Coronary artery (tissue), 2 donors: Measurements from ENCODE around the gene TDRD7.
A peak's percentile ranks its signal among the peaks of the same experiment; 100 is the strongest.

ENCODE experiments used
- DNase-seq: peaks from one replicate; pipeline ENCODE4 v3.0.0-alpha.2; 2017; ENCODE audit warnings: low spot score
- H3K27ac ChIP-seq, 2 donors: fragments of 200-600 bp; sonication (generic); one replicate each; pipeline ENCODE4 v1.5.1; 2016 to 2019
- H3K4me3 ChIP-seq: fragments of 200-600 bp; sonication (generic); 2 replicates; pipeline ENCODE4 v1.5.1; 2016; ENCODE audit warnings: mild to moderate bottlenecking, moderate library complexity
- TF ChIP-seq, protein P1 (sequence below): fragments of 200-600 bp; sonication (generic); IDR thresholded peaks from one replicate; pipeline ENCODE4 v1.5.1; 2019; ENCODE audit warnings: antibody characterized with exemption

Gene TDRD7

DNA sequence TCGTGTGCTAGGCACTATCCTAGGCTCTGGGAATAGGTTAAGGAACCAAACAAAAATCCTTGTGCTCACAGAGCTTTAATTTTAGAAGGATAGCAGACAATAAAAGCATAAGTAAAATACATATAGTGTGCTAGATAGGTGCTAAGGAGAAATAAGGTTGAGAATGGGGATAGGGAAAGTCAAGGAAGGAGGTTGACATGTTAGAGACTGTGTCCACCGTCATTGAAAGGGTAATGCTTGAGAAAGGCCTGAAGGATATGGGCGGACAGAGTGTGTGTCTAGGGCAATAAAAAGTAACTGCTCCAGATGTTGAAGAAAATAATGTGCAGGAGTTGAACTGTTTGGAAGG, 482 bp upstream of the TDRD7 start:
- no peak for DNase-seq
- Histone ChIP-seq H3K27ac (peak overlapping the region; percentile 14 to 83), H3K4me3 (peak overlapping the region; percentile 93)
- TF ChIP-seq, protein P1, sequence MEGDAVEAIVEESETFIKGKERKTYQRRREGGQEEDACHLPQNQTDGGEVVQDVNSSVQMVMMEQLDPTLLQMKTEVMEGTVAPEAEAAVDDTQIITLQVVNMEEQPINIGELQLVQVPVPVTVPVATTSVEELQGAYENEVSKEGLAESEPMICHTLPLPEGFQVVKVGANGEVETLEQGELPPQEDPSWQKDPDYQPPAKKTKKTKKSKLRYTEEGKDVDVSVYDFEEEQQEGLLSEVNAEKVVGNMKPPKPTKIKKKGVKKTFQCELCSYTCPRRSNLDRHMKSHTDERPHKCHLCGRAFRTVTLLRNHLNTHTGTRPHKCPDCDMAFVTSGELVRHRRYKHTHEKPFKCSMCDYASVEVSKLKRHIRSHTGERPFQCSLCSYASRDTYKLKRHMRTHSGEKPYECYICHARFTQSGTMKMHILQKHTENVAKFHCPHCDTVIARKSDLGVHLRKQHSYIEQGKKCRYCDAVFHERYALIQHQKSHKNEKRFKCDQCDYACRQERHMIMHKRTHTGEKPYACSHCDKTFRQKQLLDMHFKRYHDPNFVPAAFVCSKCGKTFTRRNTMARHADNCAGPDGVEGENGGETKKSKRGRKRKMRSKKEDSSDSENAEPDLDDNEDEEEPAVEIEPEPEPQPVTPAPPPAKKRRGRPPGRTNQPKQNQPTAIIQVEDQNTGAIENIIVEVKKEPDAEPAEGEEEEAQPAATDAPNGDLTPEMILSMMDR, result no peak

DNA sequence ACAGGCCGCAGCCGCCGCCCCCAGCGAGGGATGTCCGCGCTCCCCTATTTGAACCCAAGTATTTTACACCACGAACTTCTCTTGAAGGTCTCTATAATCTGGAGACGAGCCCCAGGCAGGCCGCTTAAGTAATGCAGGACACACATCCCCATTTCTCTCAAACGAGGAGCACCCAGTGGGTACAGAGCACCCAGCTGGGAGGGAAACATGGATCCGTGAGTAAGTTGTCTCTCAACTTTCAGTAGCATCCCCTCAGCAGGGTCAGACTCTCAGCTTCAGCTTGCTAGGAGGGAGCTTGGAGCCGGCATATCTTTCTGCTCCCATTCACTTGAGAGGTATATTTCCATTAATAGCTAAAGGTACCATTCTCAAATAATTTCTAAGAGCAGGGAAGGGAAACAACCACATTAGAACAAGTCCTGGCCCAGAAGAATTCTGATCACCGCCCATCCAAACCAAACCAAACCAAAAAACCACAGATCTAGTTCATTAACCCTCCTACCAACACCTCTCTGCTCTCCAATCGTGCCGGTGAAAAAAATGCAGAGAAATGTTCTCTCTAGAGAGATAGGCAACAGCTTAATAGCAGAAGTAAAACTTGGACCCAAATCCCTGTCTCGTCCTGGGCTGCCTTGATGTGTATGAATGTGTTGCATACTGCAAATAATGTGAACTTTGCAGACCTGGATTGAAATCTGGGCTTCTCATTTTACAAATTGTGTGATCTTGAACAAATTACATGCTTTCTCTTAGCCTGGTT, 910 bp downstream of the TDRD7 start:
- peak overlapping the region; percentile 93 for H3K4me3 ChIP-seq
- H3K27ac ChIP-seq, result peak overlapping the region; percentile 83 to 90
- DNase-seq, result no peak
- TF ChIP-seq, protein P1, result no peak

DNA sequence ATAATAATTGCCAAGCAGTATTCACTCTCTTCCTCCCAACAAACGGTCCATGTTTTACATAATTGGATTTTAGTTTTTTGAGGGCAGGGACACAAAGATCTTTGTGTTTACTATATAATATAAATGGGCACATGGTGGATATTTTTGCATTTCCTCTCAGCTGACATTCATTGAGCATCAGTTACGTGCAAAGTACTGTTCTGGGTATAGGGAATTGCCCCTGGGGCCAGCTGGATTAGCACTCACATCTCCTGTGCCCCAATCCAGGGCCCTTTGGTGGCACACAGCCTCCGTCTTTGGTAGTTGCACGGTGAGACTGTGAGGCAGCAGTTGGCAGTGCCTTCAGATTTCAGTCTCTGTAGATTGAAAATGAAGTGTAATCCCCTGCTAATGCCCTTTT, 1.6 kb downstream of the TDRD7 start:
- TF ChIP-seq, protein P1, result no peak
- H3K27ac ChIP-seq, result no peak overlapping the region
- peak overlapping the region; percentile 93 for H3K4me3 ChIP-seq
- no peak for DNase-seq

DNA sequence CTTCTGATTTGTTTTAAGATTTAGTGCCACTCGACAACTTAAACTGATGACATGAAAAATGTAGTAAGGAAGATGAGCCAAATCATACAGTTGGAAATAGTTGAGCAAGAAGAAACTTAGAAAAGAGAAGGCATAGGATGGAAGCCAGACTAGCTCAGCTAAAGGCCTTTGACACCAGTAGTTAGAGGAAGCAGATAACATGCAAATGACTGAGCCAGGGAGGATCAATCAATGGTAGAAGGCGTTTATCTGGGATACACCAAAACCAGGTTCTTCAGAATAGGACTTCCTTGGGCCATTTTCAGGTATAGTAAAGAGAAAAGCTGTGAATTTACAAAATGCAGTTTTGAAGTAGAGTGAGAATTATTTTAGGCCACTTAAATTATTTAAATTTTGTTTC, 3.2 kb downstream of the TDRD7 start:
- no peak overlapping the region for H3K27ac ChIP-seq
- TF ChIP-seq, protein P1, result no peak
- no peak for DNase-seq
- no peak overlapping the region for H3K4me3 ChIP-seq

DNA sequence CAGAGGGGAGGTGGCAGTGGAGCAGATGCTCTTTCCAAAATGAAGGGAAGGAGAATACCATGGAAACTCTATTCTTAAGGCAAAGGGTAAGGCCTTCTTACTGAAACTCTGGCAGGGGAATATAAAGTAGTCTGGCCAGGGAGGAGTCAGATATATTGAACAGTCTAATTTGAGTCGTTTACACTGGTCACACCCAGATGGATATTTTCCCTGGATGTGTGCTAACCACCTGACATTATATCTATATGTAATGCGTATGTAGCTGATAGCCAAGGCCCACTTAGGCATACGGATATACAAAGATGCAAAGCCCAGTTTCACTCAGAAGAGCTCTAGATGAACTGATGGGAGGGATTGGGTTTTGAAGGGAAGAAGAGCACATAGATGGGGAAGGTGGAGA, 7.0 kb downstream of the TDRD7 start:
- no peak for DNase-seq
- H3K27ac ChIP-seq, result no peak overlapping the region
- TF ChIP-seq, protein P1, result no peak
- no peak overlapping the region for H3K4me3 ChIP-seq

DNA sequence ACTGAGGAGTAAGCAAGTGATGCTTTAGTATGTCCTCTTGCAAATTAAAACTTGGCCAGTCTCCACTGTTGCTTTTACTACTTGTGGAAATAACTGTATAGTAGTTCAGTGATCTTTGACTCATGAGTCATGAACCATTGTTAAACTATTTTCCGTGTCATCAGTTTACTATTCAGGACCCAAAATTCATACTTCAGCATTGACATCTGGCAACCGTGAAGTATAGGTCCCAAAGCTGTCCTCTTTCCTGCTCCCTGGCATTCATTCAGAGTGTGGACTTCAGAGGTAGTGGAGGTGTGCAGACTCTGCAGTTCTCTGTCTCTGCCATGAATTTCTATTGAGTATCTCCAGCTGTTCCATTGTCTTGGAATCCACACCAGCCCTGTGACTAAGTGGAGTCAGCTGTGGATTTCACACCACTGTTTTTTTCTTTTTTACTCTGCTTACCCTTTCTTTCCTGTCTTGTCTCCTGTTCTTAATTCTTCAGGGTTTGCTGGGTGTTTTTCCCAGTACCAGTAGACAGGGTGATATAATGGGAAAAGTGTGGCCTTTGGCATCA, 7.5 kb downstream of the TDRD7 start:
- no peak overlapping the region for H3K27ac ChIP-seq
- TF ChIP-seq, protein P1, result no peak
- DNase-seq, result no peak
- H3K4me3 ChIP-seq, result no peak overlapping the region

DNA sequence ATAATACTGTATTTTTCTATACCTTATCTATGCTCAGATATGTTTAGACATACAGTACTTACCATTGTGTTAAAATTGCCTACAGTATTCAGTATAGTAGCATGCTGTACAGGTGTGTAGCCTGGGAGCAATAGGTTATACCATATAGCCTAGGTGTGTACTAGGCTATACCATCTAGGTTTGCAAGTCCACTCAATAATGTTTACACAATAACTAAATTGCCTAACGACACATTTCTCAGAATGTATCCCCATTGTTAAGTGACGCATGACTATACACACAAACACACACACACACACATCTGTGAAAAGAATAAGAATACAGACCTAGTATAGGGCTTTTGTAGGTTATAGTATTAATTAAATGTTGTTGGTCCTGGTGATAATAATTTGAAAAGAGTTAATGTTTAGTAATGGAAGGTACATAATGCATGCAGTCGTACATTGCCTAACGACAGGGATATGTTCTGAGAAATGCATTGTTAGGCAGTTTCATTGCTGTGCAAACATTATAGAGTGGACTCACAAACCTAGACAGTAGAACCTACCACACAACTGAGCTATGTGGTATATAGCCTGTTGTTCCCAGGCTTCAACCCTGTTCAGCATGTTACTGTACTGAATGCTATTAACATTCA, 13.6 kb downstream of the TDRD7 start:
- TF ChIP-seq, protein P1, result no peak
- DNase-seq, result no peak
- Histone ChIP-seq H3K27ac (no peak overlapping the region), H3K4me3 (no peak overlapping the region)
